Measurements from ENCODE around the gene SPEN. TPM values are rescaled to one million over a fixed set of nuclear protein-coding genes. Genes with fewer than 3 reads are reported as not detected.

Gene SPEN
- total and polyA plus RNA-seq, 9 of the 15 experiments (the other 6 are each of a cell fraction or from before 2014, with no cell fraction given), result 5.7 to 87.5 (median 27.2) TPM

GRCh38 chr1:15847893-15848142 lies 311 bp downstream of the SPEN start (continued):
- TF ChIP-seq ZNF395 (CRISPR knock-in tag; IDR thresholded peaks at IDR 0.05) (peak; percentile 51; the same call in 1 of the 2 replicates), HOXB6 (CRISPR knock-in tag; IDR thresholded peaks at IDR 0.05; ENCODE audit: borderline replicate concordance) (no peak), FOSL1 (tag; conservative IDR thresholded peaks at IDR 0.05) (no peak), ZNF23 (CRISPR knock-in tag; IDR thresholded peaks at IDR 0.05) (no peak), SMAD4 (CRISPR knock-in tag; conservative IDR thresholded peaks at IDR 0.05) (peak; percentile 69), TCF7L2 (IDR thresholded peaks at IDR 0.05; ENCODE audit: low read depth, low read length) (no peak), SAFB (IDR thresholded peaks at IDR 0.05; ENCODE audit: borderline replicate concordance, low read depth, low read length) (no peak), MTA1 (IDR thresholded peaks at IDR 0.05; ENCODE audit: borderline replicate concordance) (no peak), CCNT2 (IDR thresholded peaks at IDR 0.05; ENCODE audit: borderline replicate concordance, extremely low read depth, insufficient read length, low read depth, low read length) (no peak), HCFC1 (IDR thresholded peaks at IDR 0.05; ENCODE audit: low read depth, low read length) (no peak), MTA3 (IDR thresholded peaks at IDR 0.05; ENCODE audit: borderline replicate concordance) (no peak), SIX5 (IDR thresholded peaks at IDR 0.05; ENCODE audit: borderline replicate concordance in 1 of 2, insufficient read depth in 1 of 2, low read depth in 1 of 2, low read length in 2 of 2) (no peak), ZBTB49 (CRISPR knock-in tag; IDR thresholded peaks at IDR 0.05; ENCODE audit: borderline replicate concordance) (no peak), EZH2 (IDR thresholded peaks at IDR 0.05; ENCODE audit: borderline replicate concordance, low read depth, low read length) (no peak), MEF2A (IDR thresholded peaks at IDR 0.05; ENCODE audit: control insufficient read depth, low read depth, low read length) (no peak), ZNF143 (CRISPR knock-in tag; IDR thresholded peaks at IDR 0.05) (no peak), RBM34 (IDR thresholded peaks at IDR 0.05; ENCODE audit: borderline replicate concordance, insufficient read depth, low read length) (no peak), ZNF134 (CRISPR knock-in tag; conservative IDR thresholded peaks at IDR 0.05) (no peak), CEBPZ (IDR thresholded peaks at IDR 0.05; ENCODE audit: borderline replicate concordance, low read depth, low read length) (no peak), U2AF1 (optimal IDR thresholded peaks at IDR 0.05; ENCODE audit: low read depth, low read length) (no peak), ZBTB17 (CRISPR knock-in tag; IDR thresholded peaks at IDR 0.05) (no peak), TFAM (CRISPR knock-in tag; conservative IDR thresholded peaks at IDR 0.05) (no peak), ZNF57 (CRISPR knock-in tag; IDR thresholded peaks at IDR 0.05) (no peak), PCBP2 (IDR thresholded peaks at IDR 0.05; ENCODE audit: low read depth, low read length, poor library complexity, severe bottlenecking) (no peak)

Measured in K562 (cell line).